Measurements from ENCODE around the gene MARVELD2.
"Not testable (repeated sequence)": the region's sequence is repeated elsewhere in the genome, so short reads cannot be mapped to it uniquely, and the experiment has no call there.

MARVELD2 gene

GRCh38 chr5:69431424-69432303, 16.7 kb downstream of the MARVELD2 start:
- Histone ChIP-seq H3K4me3 (IDR thresholded peaks at IDR 0.05; ENCODE audit: insufficient read depth, low read depth, low read length) (no peak overlapping the region), H3K9ac (no peak overlapping the region), H4K20me1 (ENCODE audit: insufficient read depth) (no peaks in the 10 kb centered on the region), H3K27ac (no peak overlapping the region), H2AFZ (ENCODE audit: low read depth) (no peak overlapping the region), H3K36me3 (ENCODE audit: insufficient read depth) (no peaks in the 10 kb centered on the region), H3K4me2 (no peak overlapping the region), H3K4me1 (ENCODE audit: low read depth, poor library complexity, severe bottlenecking) (no peaks in the 10 kb centered on the region), H3K27me3 (ENCODE audit: insufficient read depth, low read depth) (no peaks in the 10 kb centered on the region), H3K79me2 (ENCODE audit: insufficient read depth, low read depth) (no peaks in the 10 kb centered on the region)
- no peak for TF ChIP-seq CTCF (conservative IDR thresholded peaks at IDR 0.05; ENCODE audit: low read depth, low read length)

- H3K79me2 ChIP-seq (ENCODE audit: insufficient read depth, low read depth): no peaks in the 10 kb centered on the region
- TF ChIP-seq CTCF (conservative IDR thresholded peaks at IDR 0.05; ENCODE audit: low read depth, low read length): no peak
- H3K27ac ChIP-seq: no peak overlapping the region
- H3K36me3 ChIP-seq (ENCODE audit: insufficient read depth): no peaks in the 10 kb centered on the region
- H4K20me1 ChIP-seq (ENCODE audit: insufficient read depth): no peaks in the 10 kb centered on the region
- H3K27me3 ChIP-seq (ENCODE audit: insufficient read depth, low read depth): no peaks in the 10 kb centered on the region
- H2AFZ ChIP-seq (ENCODE audit: low read depth): no peak overlapping the region
- no peaks in the 10 kb centered on the region for H3K4me1 ChIP-seq (ENCODE audit: low read depth, poor library complexity, severe bottlenecking)
- H3K9ac ChIP-seq: no peak overlapping the region
- H3K4me2 ChIP-seq: no peak overlapping the region
- H3K4me3 ChIP-seq (IDR thresholded peaks at IDR 0.05; ENCODE audit: insufficient read depth, low read depth, low read length): no peak overlapping the region
Measured at GRCh38 chr5:69432412-69433206, 17.7 kb downstream of the MARVELD2 start.

- not testable (repeated sequence) for H3K4me1 ChIP-seq (ENCODE audit: low read depth, poor library complexity, severe bottlenecking); H3K79me2 ChIP-seq (ENCODE audit: insufficient read depth, low read depth); H3K9ac ChIP-seq; H4K20me1 ChIP-seq (ENCODE audit: insufficient read depth); H3K27me3 ChIP-seq (ENCODE audit: insufficient read depth, low read depth); H2AFZ ChIP-seq (ENCODE audit: low read depth); H3K27ac ChIP-seq; H3K36me3 ChIP-seq (ENCODE audit: insufficient read depth); H3K4me3 ChIP-seq (IDR thresholded peaks at IDR 0.05; ENCODE audit: insufficient read depth, low read depth, low read length); H3K4me2 ChIP-seq
Measured at GRCh38 chr5:69435276-69435884, 20.5 kb downstream of the MARVELD2 start.

- Histone ChIP-seq H3K9ac (no peak overlapping the region), H3K36me3 (ENCODE audit: insufficient read depth) (no peaks in the 10 kb centered on the region), H3K27ac (no peak overlapping the region), H4K20me1 (ENCODE audit: insufficient read depth) (no peaks in the 10 kb centered on the region), H3K27me3 (ENCODE audit: insufficient read depth, low read depth) (no peaks in the 10 kb centered on the region), H3K4me1 (ENCODE audit: low read depth, poor library complexity, severe bottlenecking) (no peaks in the 10 kb centered on the region), H3K4me2 (no peak overlapping the region), H3K79me2 (ENCODE audit: insufficient read depth, low read depth) (no peaks in the 10 kb centered on the region), H2AFZ (ENCODE audit: low read depth) (no peak overlapping the region), H3K4me3 (IDR thresholded peaks at IDR 0.05; ENCODE audit: insufficient read depth, low read depth, low read length) (no peak overlapping the region)
- no peak for TF ChIP-seq CTCF (conservative IDR thresholded peaks at IDR 0.05; ENCODE audit: low read depth, low read length)
Measured at GRCh38 chr5:69444127-69444754, 29.3 kb downstream of the MARVELD2 start.
